Right atrium auricular region (tissue), 2 donors: ENCODE measurements around the gene VPS51. TPM values are rescaled to one million over a fixed set of nuclear protein-coding genes. Genes with fewer than 3 reads are reported as not detected.
"Not testable (repeated sequence)": the region's sequence is repeated elsewhere in the genome, so short reads cannot be mapped to it uniquely, and the experiment has no call there.

Source experiments
- DNase-seq: peaks from one replicate; pipeline ENCODE4 v3.0.0-alpha.2; 2019; ENCODE audit warnings: low spot score
- H3K27ac ChIP-seq, 2 donors: fragments of 200-600 bp; sonication (generic); 1 replicate in 1 of 2; 2 replicates in 1 of 2; pipeline ENCODE4 v1.5.1; 2016 to 2019
- H3K27me3 ChIP-seq, 2 donors: fragments of 200-600 bp; sonication (generic); one replicate each; pipeline versions ENCODE4 v1.5.1 to v1.6.0; 2017 to 2019
- H3K36me3 ChIP-seq: fragments of 200-600 bp; sonication (generic); one replicate; pipeline ENCODE4 v1.5.1; 2016
- H3K4me1 ChIP-seq, 2 donors: fragments of 200-600 bp; sonication (generic); one replicate each; pipeline versions ENCODE4 v1.5.1 to v1.6.0; 2017 to 2019
- H3K4me3 ChIP-seq, 2 donors: fragments of 200-600 bp; sonication (generic); 1 replicate in 1 of 2; 2 replicates in 1 of 2; pipeline ENCODE4 v1.5.1; 2017 to 2019; ENCODE audit warnings: mild to moderate bottlenecking in 1 of 2, moderate library complexity in 1 of 2
- H3K9me3 ChIP-seq, 2 donors: fragments of 200-600 bp; sonication (generic); one replicate each; pipeline ENCODE4 v1.5.1; 2019
- total RNA-seq, 2 donors: library from RNA; depleted of rRNA; stranded (reverse); fragments of >200 nt; gene quantifications; one replicate each; pipeline ENCODE4 v1.1.0, GENCODE V29; 2016
- TF ChIP-seq, protein P1 (sequence below), 2 donors: fragments of 200-600 bp; sonication (generic); IDR thresholded peaks; one replicate each; pipeline ENCODE4 v1.5.1; 2019; ENCODE audit warnings: antibody characterized with exemption in 2 of 2

The VPS51 gene
- total RNA-seq, 2 donors from 2014 or later = 98.5 to 147 TPM

GRCh38 chr11:65116370-65117205, 20.6 kb downstream of the VPS51 start:
- DNase-seq = no peak
- Histone ChIP-seq H3K4me1 (peaks cover 0 to 59% of the 10 kb centered on the region in 2 donors), H3K36me3 (peaks cover 34% of the 10 kb centered on the region), H3K27me3 (no peaks in the 10 kb centered on the region), H3K4me3 (peak overlapping the region; percentile 67 to 92), H3K27ac (peak overlapping the region; percentile 82 to 84), H3K9me3 (no peaks in the 10 kb centered on the region)
- TF ChIP-seq, protein P1, sequence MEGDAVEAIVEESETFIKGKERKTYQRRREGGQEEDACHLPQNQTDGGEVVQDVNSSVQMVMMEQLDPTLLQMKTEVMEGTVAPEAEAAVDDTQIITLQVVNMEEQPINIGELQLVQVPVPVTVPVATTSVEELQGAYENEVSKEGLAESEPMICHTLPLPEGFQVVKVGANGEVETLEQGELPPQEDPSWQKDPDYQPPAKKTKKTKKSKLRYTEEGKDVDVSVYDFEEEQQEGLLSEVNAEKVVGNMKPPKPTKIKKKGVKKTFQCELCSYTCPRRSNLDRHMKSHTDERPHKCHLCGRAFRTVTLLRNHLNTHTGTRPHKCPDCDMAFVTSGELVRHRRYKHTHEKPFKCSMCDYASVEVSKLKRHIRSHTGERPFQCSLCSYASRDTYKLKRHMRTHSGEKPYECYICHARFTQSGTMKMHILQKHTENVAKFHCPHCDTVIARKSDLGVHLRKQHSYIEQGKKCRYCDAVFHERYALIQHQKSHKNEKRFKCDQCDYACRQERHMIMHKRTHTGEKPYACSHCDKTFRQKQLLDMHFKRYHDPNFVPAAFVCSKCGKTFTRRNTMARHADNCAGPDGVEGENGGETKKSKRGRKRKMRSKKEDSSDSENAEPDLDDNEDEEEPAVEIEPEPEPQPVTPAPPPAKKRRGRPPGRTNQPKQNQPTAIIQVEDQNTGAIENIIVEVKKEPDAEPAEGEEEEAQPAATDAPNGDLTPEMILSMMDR (IDR thresholded peaks at IDR 0.05) = no peak

DNA sequence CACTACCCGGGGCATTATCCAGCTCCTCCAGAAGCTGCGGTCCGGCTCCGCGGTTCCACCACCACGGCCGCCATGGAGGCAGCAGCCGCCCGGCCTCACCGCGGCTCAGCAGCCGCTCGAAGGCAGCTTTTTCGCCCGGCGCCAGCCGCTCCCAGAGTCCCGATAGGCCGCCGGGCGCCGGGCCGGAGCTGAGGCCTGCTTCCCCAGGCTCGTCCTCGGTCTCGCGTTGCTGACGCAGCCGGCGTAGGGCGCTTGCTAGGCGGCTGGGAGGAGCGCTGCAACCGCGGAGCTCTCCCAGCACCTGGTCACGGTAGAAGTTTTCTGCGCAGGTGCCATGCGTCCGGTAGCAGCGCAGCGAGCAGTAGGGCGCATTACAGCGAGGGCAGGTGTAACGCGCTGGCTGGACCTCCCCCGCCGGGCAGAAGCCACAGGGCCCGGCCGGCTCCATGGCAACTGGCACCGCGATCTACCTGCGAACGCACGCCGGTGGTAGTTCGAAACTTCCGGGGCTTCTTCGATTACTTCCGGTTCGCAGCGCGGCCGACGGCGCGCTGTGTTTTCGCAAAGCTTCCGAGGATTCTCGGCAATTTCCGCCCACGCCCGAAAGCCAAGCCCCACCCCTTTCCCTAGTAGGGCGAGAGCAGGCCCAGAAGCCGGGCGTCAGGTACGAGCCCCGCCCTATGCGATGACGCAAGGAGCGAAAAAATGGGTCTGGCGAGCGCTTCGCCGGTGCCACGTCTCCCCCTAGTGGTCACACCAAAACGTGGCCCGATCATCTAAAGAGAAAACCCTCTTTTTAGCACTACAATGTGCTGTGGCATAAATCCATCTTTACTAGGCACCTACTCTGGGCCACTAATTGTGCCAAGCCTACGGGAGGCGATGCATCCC, 21.4 kb downstream of the VPS51 start, which contains the start of gene ZNHIT2:
Gene ZNHIT2 (minus strand): TSS at position 496 of the 891 bp plus-strand sequence. CDS start 48 bp downstream, at position 448.
- DNase-seq = peak; percentile 99
- TF ChIP-seq, protein P1 (IDR thresholded peaks at IDR 0.05) = peak; percentile 92 to 94

GRCh38 chr11:65118097-65118837, 22.3 kb downstream of the VPS51 start:
- H3K4me3 ChIP-seq = no peak overlapping the region
- no peaks in the 10 kb centered on the region for H3K27me3 ChIP-seq
- DNase-seq = no peak
- TF ChIP-seq, protein P1 (IDR thresholded peaks at IDR 0.05) = peak in 1 of 2 donors; percentile 34
- H3K27ac ChIP-seq = peak overlapping the region; percentile 57 to 75
- H3K4me1 ChIP-seq = peaks cover 0 to 52% of the 10 kb centered on the region in 2 donors
- peaks cover 34% of the 10 kb centered on the region for H3K36me3 ChIP-seq
- no peaks in the 10 kb centered on the region for H3K9me3 ChIP-seq

More for the DNA sequence above, 21.4 kb downstream of the VPS51 start, which contains the start of gene ZNHIT2:
- Histone ChIP-seq H3K4me1 (peaks cover 0 to 52% of the 10 kb centered on the region in 2 donors), H3K9me3 (no peaks in the 10 kb centered on the region), H3K36me3 (peaks cover 34% of the 10 kb centered on the region), H3K4me3 (peak within 1 kb of the TSS; percentile 67 to 92), H3K27me3 (no peaks in the 10 kb centered on the region), H3K27ac (peak within 1 kb of the TSS; percentile 82 to 84)

DNA sequence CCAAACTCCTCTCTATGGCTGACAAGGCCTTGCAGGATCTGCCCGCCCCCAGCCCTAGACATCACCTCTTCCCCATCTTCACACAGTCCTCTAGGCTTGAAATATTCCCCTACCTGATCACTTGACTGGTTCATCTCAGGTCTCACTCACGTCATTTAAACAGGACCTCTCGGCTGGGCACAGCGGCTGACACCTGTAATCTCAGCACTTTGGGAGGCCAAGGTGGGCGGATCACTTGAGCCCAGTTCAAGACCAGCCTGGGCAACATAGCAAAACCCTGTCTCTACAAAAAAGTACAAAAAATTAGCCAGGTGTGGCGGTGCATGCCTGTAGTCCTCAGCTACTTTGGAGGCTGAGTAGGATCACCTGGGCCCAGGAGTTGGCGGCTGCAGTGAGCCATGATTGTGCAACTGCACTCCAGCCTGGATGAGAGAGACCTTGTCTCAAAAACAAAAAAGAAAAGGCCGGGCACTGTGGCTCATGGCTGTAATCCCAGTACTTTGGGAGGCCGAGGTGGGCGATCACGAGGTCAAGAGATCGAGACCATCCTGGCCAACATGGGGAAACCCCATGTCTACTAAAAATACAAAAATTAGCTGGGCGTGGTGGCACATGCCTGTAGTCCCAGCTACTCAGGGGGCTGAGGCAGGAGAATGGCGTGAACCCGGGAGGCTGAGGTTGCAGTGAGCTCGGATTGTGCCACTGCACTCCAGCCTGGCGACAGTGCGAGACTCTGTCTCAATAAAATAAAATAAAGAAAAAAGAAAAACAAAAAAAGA, 23.1 kb downstream of the VPS51 start:
- H3K4me3 ChIP-seq, DNase-seq, H3K9me3 ChIP-seq, H3K27me3 ChIP-seq: not testable (repeated sequence)
- H3K27ac ChIP-seq = peak overlapping the region in 1 of 2 donors; percentile 8
- peaks cover 34% of the 10 kb centered on the region for H3K36me3 ChIP-seq
- peaks cover 0 to 47% of the 10 kb centered on the region in 2 donors for H3K4me1 ChIP-seq

- Histone ChIP-seq H3K27me3 (no peaks in the 10 kb centered on the region), H3K36me3 (peaks cover 35% of the 10 kb centered on the region), H3K9me3 (no peaks in the 10 kb centered on the region), H3K4me3 (no peak overlapping the region), H3K4me1 (peaks cover 0 to 47% of the 10 kb centered on the region in 2 donors), H3K27ac (no peak overlapping the region)
- TF ChIP-seq, protein P1 (IDR thresholded peaks at IDR 0.05) = no peak
- no peak for DNase-seq
These were observed 23.6 kb downstream of the VPS51 start for GRCh38 chr11:65119670-65119995.
